OCI-LY1 (cell line): ENCODE results near the gene CCDC63.

Experiments
- H2AFZ ChIP-seq: fragments of 200-600 bp; sonication (generic), shearing (Covaris generic); 2 replicates; pipeline ENCODE4 v1.6.0; 2014; ENCODE audit warnings: antibody characterized with exemption, mild to moderate bottlenecking, low read length
- H3F3A ChIP-seq: fragments of 200-600 bp; sonication (generic), shearing (Covaris generic); 2 replicates; pipeline ENCODE4 v1.6.0; 2014; ENCODE audit warnings: mild to moderate bottlenecking, antibody characterized with exemption, low read length, moderate library complexity; ENCODE audit not compliant: insufficient read depth
- H3K27ac ChIP-seq: fragments of 200-600 bp; sonication (generic); 2 replicates; pipeline ENCODE4 v1.5.1; 2014; ENCODE audit warnings: low read length, mixed run types, mild to moderate bottlenecking, low read depth; ENCODE audit not compliant: poor library complexity, severe bottlenecking
- H3K27me3 ChIP-seq: fragments of 200-600 bp; sonication (generic); 2 replicates; pipeline ENCODE4 v1.6.0; 2014; ENCODE audit warnings: antibody characterized with exemption, mild to moderate bottlenecking, low read length, moderate library complexity; ENCODE audit not compliant: insufficient read depth
- H3K36me3 ChIP-seq: fragments of 200-600 bp; sonication (generic); 2 replicates; pipeline ENCODE4 v1.6.1; 2014; ENCODE audit warnings: mild to moderate bottlenecking, antibody characterized with exemption, low read length, moderate library complexity, mixed read lengths; ENCODE audit not compliant: insufficient read depth
- H3K4me1 ChIP-seq: fragments of 200-600 bp; sonication (generic); 2 replicates; pipeline ENCODE4 v1.5.1; 2014; ENCODE audit warnings: mild to moderate bottlenecking, low read length, moderate library complexity; ENCODE audit not compliant: insufficient read depth, severe bottlenecking
- H3K4me2 ChIP-seq: fragments of 200-600 bp; sonication (generic), shearing (Covaris generic); 2 replicates; pipeline ENCODE4 v1.6.1; 2014; ENCODE audit warnings: low read length
- H3K4me3 ChIP-seq: fragments of 200-600 bp; sonication (generic); 2 replicates; pipeline ENCODE4 v1.5.1; 2014; ENCODE audit warnings: low read length, low read depth, mild to moderate bottlenecking, mixed read lengths; ENCODE audit not compliant: poor library complexity, severe bottlenecking
- H3K79me2 ChIP-seq: fragments of 200-600 bp; shearing (Covaris generic); 2 replicates; pipeline ENCODE4 v1.6.1; 2016; ENCODE audit warnings: mixed run types, low read length, mixed read lengths; ENCODE audit not compliant: insufficient read depth
- H3K9ac ChIP-seq: fragments of 200-600 bp; sonication (generic), shearing (Covaris generic); 2 replicates; pipeline ENCODE4 v1.6.1; 2014; ENCODE audit warnings: mild to moderate bottlenecking, low read length, mixed read lengths
- H3K9me2 ChIP-seq: fragments of 200-600 bp; sonication (generic), shearing (Covaris generic); 2 replicates; pipeline ENCODE4 v1.6.1; 2014; ENCODE audit warnings: low read depth, mild to moderate bottlenecking, low read length, mixed read lengths
- H3K9me3 ChIP-seq: fragments of 200-600 bp; shearing (Covaris generic); 2 replicates; pipeline ENCODE4 v1.6.1; 2014; ENCODE audit warnings: low read length, mixed read lengths
- H4K20me1 ChIP-seq: fragments of 200-600 bp; sonication (generic), shearing (Covaris generic); 2 replicates; pipeline ENCODE4 v1.6.0; 2016; ENCODE audit warnings: mild to moderate bottlenecking, low read length; ENCODE audit not compliant: insufficient read depth
- EZH2 ChIP-seq: fragments of 200-600 bp; sonication (generic), shearing (Covaris generic); IDR thresholded peaks from 2 replicates; pipeline ENCODE4 v1.8.0; 2017; ENCODE audit warnings: borderline replicate concordance, mixed run types, mild to moderate bottlenecking, antibody characterized with exemption, low read length, moderate library complexity, mixed read lengths
- TF ChIP-seq, protein P1 (sequence below): fragments of 200-600 bp; sonication (generic), shearing (Covaris generic); IDR thresholded peaks from 2 replicates; pipeline ENCODE4 v1.5.1; 2017; ENCODE audit warnings: mild to moderate bottlenecking, antibody characterized with exemption, low read length, moderate library complexity, mixed read lengths

CCDC63 gene

GRCh38 chr12:110931315-110931728, 84.5 kb downstream of the CCDC63 start:
- no peak overlapping the region for H2AFZ ChIP-seq
- H3K79me2 ChIP-seq: no peaks in the 10 kb centered on the region
- H4K20me1 ChIP-seq: no peaks in the 10 kb centered on the region
- H3K4me3 ChIP-seq: no peak overlapping the region
- H3K9me2 ChIP-seq: no peaks in the 10 kb centered on the region
- no peak overlapping the region for H3K4me2 ChIP-seq
- TF ChIP-seq, protein P1, sequence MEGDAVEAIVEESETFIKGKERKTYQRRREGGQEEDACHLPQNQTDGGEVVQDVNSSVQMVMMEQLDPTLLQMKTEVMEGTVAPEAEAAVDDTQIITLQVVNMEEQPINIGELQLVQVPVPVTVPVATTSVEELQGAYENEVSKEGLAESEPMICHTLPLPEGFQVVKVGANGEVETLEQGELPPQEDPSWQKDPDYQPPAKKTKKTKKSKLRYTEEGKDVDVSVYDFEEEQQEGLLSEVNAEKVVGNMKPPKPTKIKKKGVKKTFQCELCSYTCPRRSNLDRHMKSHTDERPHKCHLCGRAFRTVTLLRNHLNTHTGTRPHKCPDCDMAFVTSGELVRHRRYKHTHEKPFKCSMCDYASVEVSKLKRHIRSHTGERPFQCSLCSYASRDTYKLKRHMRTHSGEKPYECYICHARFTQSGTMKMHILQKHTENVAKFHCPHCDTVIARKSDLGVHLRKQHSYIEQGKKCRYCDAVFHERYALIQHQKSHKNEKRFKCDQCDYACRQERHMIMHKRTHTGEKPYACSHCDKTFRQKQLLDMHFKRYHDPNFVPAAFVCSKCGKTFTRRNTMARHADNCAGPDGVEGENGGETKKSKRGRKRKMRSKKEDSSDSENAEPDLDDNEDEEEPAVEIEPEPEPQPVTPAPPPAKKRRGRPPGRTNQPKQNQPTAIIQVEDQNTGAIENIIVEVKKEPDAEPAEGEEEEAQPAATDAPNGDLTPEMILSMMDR: no peak
- no peak for TF ChIP-seq EZH2
- H3K36me3 ChIP-seq: no peaks in the 10 kb centered on the region
- H3K27ac ChIP-seq: no peak overlapping the region
- H3K4me1 ChIP-seq: no peaks in the 10 kb centered on the region
- H3K9me3 ChIP-seq: no peaks in the 10 kb centered on the region
- H3K9ac ChIP-seq: no peak overlapping the region
- no peaks in the 10 kb centered on the region for H3K27me3 ChIP-seq
- no peaks in the 10 kb centered on the region for H3F3A ChIP-seq

GRCh38 chr12:110932046-110932445, 85.3 kb downstream of the CCDC63 start:
- H3K36me3 ChIP-seq: no peaks in the 10 kb centered on the region
- TF ChIP-seq EZH2: no peak
- TF ChIP-seq, protein P1: peak; percentile 28; the same call in 1 of the 2 replicates
- H3K9ac ChIP-seq: no peak overlapping the region
- no peak overlapping the region for H3K4me3 ChIP-seq
- no peaks in the 10 kb centered on the region for H4K20me1 ChIP-seq
- H3K27ac ChIP-seq: no peak overlapping the region
- no peaks in the 10 kb centered on the region for H3K4me1 ChIP-seq
- H3K79me2 ChIP-seq: no peaks in the 10 kb centered on the region
- no peaks in the 10 kb centered on the region for H3K27me3 ChIP-seq
- H3K9me2 ChIP-seq: no peaks in the 10 kb centered on the region
- H3K4me2 ChIP-seq: no peak overlapping the region
- H3K9me3 ChIP-seq: no peaks in the 10 kb centered on the region
- H2AFZ ChIP-seq: no peak overlapping the region
- no peaks in the 10 kb centered on the region for H3F3A ChIP-seq

GRCh38 chr12:110933326-110933974, 86.7 kb downstream of the CCDC63 start:
- no peaks in the 10 kb centered on the region for H3K27me3 ChIP-seq
- H3K27ac ChIP-seq: no peak overlapping the region
- H3K4me3 ChIP-seq: no peak overlapping the region
- no peaks in the 10 kb centered on the region for H3K9me3 ChIP-seq
- TF ChIP-seq, protein P1: no peak
- no peak for TF ChIP-seq EZH2
- H4K20me1 ChIP-seq: no peaks in the 10 kb centered on the region
- no peak overlapping the region for H3K9ac ChIP-seq
- H3K79me2 ChIP-seq: no peaks in the 10 kb centered on the region
- H3K4me1 ChIP-seq: no peaks in the 10 kb centered on the region
- no peak overlapping the region for H2AFZ ChIP-seq
- no peaks in the 10 kb centered on the region for H3K9me2 ChIP-seq
- H3K4me2 ChIP-seq: no peak overlapping the region
- H3F3A ChIP-seq: no peaks in the 10 kb centered on the region
- no peaks in the 10 kb centered on the region for H3K36me3 ChIP-seq
